Right atrium auricular region (tissue), 2 donors: Measurements from ENCODE around the gene BICDL1. TPM values are rescaled to one million over a fixed set of nuclear protein-coding genes. Genes with fewer than 3 reads are reported as not detected.
A peak's percentile ranks its signal among the peaks of the same experiment; 100 is the strongest.

ENCODE experiments used
- DNase-seq: peaks from one replicate; pipeline ENCODE4 v3.0.0-alpha.2; 2019; ENCODE audit warnings: low spot score
- H3K27ac ChIP-seq, 2 donors: fragments of 200-600 bp; sonication (generic); 1 replicate in 1 of 2; 2 replicates in 1 of 2; pipeline ENCODE4 v1.5.1; 2016 to 2019
- H3K27me3 ChIP-seq, 2 donors: fragments of 200-600 bp; sonication (generic); one replicate each; pipeline versions ENCODE4 v1.5.1 to v1.6.0; 2017 to 2019
- H3K36me3 ChIP-seq: fragments of 200-600 bp; sonication (generic); one replicate; pipeline ENCODE4 v1.5.1; 2016
- H3K4me1 ChIP-seq, 2 donors: fragments of 200-600 bp; sonication (generic); one replicate each; pipeline versions ENCODE4 v1.5.1 to v1.6.0; 2017 to 2019
- H3K4me3 ChIP-seq, 2 donors: fragments of 200-600 bp; sonication (generic); 1 replicate in 1 of 2; 2 replicates in 1 of 2; pipeline ENCODE4 v1.5.1; 2017 to 2019; ENCODE audit warnings: mild to moderate bottlenecking in 1 of 2, moderate library complexity in 1 of 2
- H3K9me3 ChIP-seq, 2 donors: fragments of 200-600 bp; sonication (generic); one replicate each; pipeline ENCODE4 v1.5.1; 2019
- total RNA-seq, 2 donors: library from RNA; depleted of rRNA; stranded (reverse); fragments of >200 nt; gene quantifications; one replicate each; pipeline ENCODE4 v1.1.0, GENCODE V29; 2016
- TF ChIP-seq, protein P1 (sequence below), 2 donors: fragments of 200-600 bp; sonication (generic); IDR thresholded peaks; one replicate each; pipeline ENCODE4 v1.5.1; 2019; ENCODE audit warnings: antibody characterized with exemption in 2 of 2

The BICDL1 gene
- total RNA-seq, 2 donors from 2014 or later, result 9.8 to 47.2 TPM

DNA sequence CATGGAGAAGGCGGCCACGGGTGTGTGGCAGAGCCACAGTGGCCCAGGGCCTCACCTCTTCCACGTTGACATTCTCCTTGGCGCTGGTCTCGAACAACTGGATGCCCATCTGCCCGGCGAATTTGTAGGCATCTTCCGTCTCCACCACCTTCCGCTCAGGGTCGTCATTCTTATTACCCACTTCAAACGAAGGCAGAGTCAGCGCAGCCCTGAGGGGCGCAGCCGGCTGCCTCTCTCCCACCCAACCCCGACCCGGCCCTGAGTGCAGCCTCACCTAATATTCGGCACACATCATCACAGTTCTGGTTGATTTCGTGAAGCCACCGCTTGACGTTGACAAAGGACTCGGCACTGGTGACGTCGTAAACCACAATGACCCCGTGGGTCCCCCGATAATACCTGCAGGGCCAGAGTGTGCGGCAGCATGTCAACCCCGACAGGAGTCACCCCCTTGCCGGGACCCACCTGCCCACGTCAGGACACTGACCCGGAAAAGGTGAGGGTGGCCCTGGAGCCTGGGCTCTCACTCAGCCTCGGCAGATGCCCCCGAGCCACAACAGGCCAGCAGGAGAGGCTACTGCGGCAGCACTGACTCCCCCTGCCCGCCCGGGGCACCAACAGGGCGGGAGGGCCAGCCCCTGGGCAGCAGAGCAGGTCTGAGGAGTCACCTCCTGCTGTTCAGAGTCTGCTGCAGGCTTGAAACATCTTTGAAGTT lies 109.9 kb downstream of the BICDL1 start:
- H3K4me1 ChIP-seq, result peaks cover 0 to 33% of the 10 kb centered on the region in 2 donors
- peaks cover 44% of the 10 kb centered on the region for H3K36me3 ChIP-seq
- H3K27ac ChIP-seq, result no peak overlapping the region
- no peak for DNase-seq
- H3K27me3 ChIP-seq, result no peaks in the 10 kb centered on the region
- no peak overlapping the region for H3K4me3 ChIP-seq
- H3K9me3 ChIP-seq, result no peaks in the 10 kb centered on the region
- TF ChIP-seq, protein P1, sequence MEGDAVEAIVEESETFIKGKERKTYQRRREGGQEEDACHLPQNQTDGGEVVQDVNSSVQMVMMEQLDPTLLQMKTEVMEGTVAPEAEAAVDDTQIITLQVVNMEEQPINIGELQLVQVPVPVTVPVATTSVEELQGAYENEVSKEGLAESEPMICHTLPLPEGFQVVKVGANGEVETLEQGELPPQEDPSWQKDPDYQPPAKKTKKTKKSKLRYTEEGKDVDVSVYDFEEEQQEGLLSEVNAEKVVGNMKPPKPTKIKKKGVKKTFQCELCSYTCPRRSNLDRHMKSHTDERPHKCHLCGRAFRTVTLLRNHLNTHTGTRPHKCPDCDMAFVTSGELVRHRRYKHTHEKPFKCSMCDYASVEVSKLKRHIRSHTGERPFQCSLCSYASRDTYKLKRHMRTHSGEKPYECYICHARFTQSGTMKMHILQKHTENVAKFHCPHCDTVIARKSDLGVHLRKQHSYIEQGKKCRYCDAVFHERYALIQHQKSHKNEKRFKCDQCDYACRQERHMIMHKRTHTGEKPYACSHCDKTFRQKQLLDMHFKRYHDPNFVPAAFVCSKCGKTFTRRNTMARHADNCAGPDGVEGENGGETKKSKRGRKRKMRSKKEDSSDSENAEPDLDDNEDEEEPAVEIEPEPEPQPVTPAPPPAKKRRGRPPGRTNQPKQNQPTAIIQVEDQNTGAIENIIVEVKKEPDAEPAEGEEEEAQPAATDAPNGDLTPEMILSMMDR (IDR thresholded peaks at IDR 0.05), result no peak

DNA sequence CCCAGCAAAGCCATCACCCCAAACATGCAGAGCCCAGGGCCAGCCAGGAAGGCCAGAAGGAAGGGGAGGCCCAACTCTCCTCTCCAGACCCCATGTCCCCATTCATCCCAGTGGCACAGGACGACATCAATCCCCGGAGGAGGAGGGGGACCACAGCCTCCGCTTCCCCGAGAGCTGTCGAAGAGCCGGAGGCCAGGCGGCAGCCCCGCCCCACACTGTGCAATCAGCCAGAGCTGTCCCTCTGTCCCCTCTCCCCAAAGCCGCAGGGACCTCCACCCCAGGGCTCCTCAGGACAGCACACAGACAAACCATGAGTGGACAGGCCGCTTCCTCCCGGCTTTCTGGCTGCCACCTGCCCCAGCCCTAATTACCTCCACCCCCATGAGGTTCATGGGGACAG lies 110.7 kb downstream of the BICDL1 start:
- no peaks in the 10 kb centered on the region for H3K27me3 ChIP-seq
- no peak for DNase-seq
- H3K4me1 ChIP-seq, result peaks cover 0 to 33% of the 10 kb centered on the region in 2 donors
- H3K36me3 ChIP-seq, result peaks cover 53% of the 10 kb centered on the region
- TF ChIP-seq, protein P1 (IDR thresholded peaks at IDR 0.05), result no peak
- H3K4me3 ChIP-seq, result no peak overlapping the region
- H3K27ac ChIP-seq, result no peak overlapping the region
- no peaks in the 10 kb centered on the region for H3K9me3 ChIP-seq

DNA sequence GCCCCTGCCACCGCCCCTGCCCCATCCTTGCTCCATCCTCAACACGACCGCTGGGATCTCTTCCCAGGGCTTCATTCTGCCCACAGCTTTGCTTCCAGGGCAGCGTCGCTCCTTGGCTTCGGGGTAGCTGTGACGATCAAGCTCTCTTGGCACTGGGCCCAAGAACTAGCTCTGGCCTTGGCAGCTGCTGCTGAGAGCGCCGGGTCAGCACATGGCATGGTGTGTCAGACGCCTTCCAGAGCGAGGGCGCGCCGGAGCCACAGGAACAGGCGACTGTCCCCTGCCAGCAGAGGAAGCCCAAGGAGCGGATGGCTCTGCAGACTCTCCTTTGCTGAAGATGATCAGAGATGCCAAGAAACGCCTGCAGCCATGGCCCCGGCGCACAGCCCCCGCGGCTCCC lies 111.6 kb downstream of the BICDL1 start:
- Histone ChIP-seq H3K4me1 (peaks cover 0 to 33% of the 10 kb centered on the region in 2 donors), H3K27me3 (no peaks in the 10 kb centered on the region), H3K9me3 (no peaks in the 10 kb centered on the region), H3K36me3 (peaks cover 57% of the 10 kb centered on the region), H3K27ac (peak overlapping the region; percentile 40 to 63), H3K4me3 (no peak overlapping the region)
- TF ChIP-seq, protein P1 (IDR thresholded peaks at IDR 0.05), result no peak
- peak; percentile 79 for DNase-seq

DNA sequence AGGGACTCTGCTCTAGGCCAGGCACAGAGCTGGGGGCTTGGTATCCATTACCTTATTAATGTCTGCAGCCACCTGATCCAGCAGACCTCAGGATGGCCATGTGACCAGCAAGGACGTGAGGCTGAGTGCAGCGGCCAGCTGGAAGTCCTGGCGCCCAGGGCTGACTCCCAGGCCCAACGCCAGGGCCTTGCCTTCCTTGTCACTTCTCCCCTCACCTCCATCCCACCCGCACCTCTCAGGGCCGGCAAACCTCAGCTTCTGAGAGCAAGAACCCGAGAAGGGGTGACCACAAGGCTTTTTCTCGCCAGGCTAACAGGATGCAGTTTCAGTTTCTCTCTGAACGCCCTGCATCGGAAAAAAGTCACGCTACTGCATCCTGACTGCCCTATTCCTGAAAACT lies 112.1 kb downstream of the BICDL1 start:
- H3K36me3 ChIP-seq, result peaks cover 52% of the 10 kb centered on the region
- H3K9me3 ChIP-seq, result no peaks in the 10 kb centered on the region
- H3K27me3 ChIP-seq, result no peaks in the 10 kb centered on the region
- H3K27ac ChIP-seq, result peak overlapping the region; percentile 40 to 63
- TF ChIP-seq, protein P1 (IDR thresholded peaks at IDR 0.05), result no peak
- H3K4me1 ChIP-seq, result peaks cover 0 to 33% of the 10 kb centered on the region in 2 donors
- H3K4me3 ChIP-seq, result no peak overlapping the region
- DNase-seq, result no peak

DNA sequence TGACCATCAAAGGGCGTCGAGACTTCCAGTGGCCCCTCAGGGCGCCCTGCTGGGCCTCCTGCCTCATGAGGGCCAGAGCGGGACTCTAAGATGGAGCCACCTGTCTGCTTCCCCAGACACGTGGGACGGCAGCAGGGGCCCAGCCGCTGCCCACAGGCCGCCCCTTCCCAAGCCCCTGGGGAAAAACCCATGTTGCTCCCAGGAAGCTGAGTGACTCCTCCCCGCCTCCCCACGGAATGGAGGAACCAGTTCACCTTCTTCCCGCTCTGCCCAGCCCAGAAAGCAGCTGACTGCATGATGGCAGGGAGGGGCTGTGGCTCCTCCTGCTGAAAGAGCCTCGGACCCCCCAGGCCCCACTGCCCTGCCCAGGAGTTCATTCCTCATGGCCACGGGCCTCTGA lies 112.6 kb downstream of the BICDL1 start:
- no peak overlapping the region for H3K4me3 ChIP-seq

More for the DNA sequence above, 112.6 kb downstream of the BICDL1 start:
- Histone ChIP-seq H3K4me1 (peaks cover 0 to 33% of the 10 kb centered on the region in 2 donors), H3K27ac (peak overlapping the region in 1 of 2 donors; percentile 63), H3K27me3 (no peaks in the 10 kb centered on the region), H3K36me3 (peaks cover 47% of the 10 kb centered on the region), H3K9me3 (no peaks in the 10 kb centered on the region)
- DNase-seq, result no peak
- TF ChIP-seq, protein P1 (IDR thresholded peaks at IDR 0.05), result no peak
